Measurements from ENCODE around the gene ZNF415. TPM values are rescaled to one million over a fixed set of nuclear protein-coding genes. Genes with fewer than 3 reads are reported as not detected.
A peak's percentile ranks its signal among the peaks of the same experiment; 100 is the strongest.

The ZNF415 gene
- total RNA-seq, 4 donors from 2014 or later: 2.0 to 8.3 (median 5.2) TPM

GRCh38 chr19:53161123-53161522, 28.4 kb upstream of the ZNF415 start:
- Histone ChIP-seq H3K27me3 (no peaks in the 10 kb centered on the region), H3K4me3 (no peak overlapping the region), H3K4me1 (peaks cover 23% of the 10 kb centered on the region), H3K27ac (no peak overlapping the region), H3K36me3 (peaks cover 14% of the 10 kb centered on the region), H3K9me3 (peaks cover 31% of the 10 kb centered on the region)
- 74% methylated on average over 3 of the region's 3 CpGs for WGBS
- DNase-seq (ENCODE audit: low spot score in 2 of 2): no peak
- TF ChIP-seq EP300 (IDR thresholded peaks at IDR 0.05) (no peak), POLR2AphosphoS5 (IDR thresholded peaks at IDR 0.05) (no peak), POLR2A (IDR thresholded peaks at IDR 0.05) (no peak), CTCF (IDR thresholded peaks at IDR 0.05) (no peak)

- peaks cover 23% of the 10 kb centered on the region for H3K4me1 ChIP-seq
- DNase-seq (ENCODE audit: low spot score in 2 of 2): no peak
- H3K9me3 ChIP-seq: peaks cover 33% of the 10 kb centered on the region
- WGBS: 90% methylated on average over 3 of the region's 3 CpGs
- TF ChIP-seq POLR2AphosphoS5 (IDR thresholded peaks at IDR 0.05): no peak
- no peak for TF ChIP-seq POLR2A (IDR thresholded peaks at IDR 0.05)
- no peak for TF ChIP-seq CTCF (IDR thresholded peaks at IDR 0.05)
- no peak for TF ChIP-seq EP300 (IDR thresholded peaks at IDR 0.05)
- no peaks in the 10 kb centered on the region for H3K27me3 ChIP-seq
- no peak overlapping the region for H3K4me3 ChIP-seq
- no peak overlapping the region for H3K27ac ChIP-seq
- peaks cover 9% of the 10 kb centered on the region for H3K36me3 ChIP-seq
Measured at GRCh38 chr19:53160350-53160749, 27.6 kb upstream of the ZNF415 start.

GRCh38 chr19:53158119-53158656, 25.5 kb upstream of the ZNF415 start:
- peak; percentile 64 to 78 for DNase-seq (ENCODE audit: low spot score in 2 of 2)
- WGBS: 0% methylated on average over 35 of the region's 41 CpGs
- Histone ChIP-seq H3K36me3 (peaks cover 20% of the 10 kb centered on the region), H3K4me3 (peak overlapping the region; percentile 62), H3K9me3 (peaks cover 30% of the 10 kb centered on the region), H3K4me1 (peaks cover 23% of the 10 kb centered on the region), H3K27ac (peak overlapping the region; percentile 57), H3K27me3 (no peaks in the 10 kb centered on the region)
- TF ChIP-seq CTCF (IDR thresholded peaks at IDR 0.05): no peak
- TF ChIP-seq POLR2A (IDR thresholded peaks at IDR 0.05): no peak
- TF ChIP-seq POLR2AphosphoS5 (IDR thresholded peaks at IDR 0.05): no peak
- no peak for TF ChIP-seq EP300 (IDR thresholded peaks at IDR 0.05)

GRCh38 chr19:53157626-53158025, 24.9 kb upstream of the ZNF415 start:
- Histone ChIP-seq H3K27me3 (no peaks in the 10 kb centered on the region), H3K27ac (peak overlapping the region; percentile 57), H3K36me3 (peaks cover 25% of the 10 kb centered on the region), H3K4me1 (peaks cover 23% of the 10 kb centered on the region), H3K9me3 (peaks cover 24% of the 10 kb centered on the region), H3K4me3 (peak overlapping the region; percentile 62)
- no peak for DNase-seq (ENCODE audit: low spot score in 2 of 2)
- TF ChIP-seq POLR2AphosphoS5 (IDR thresholded peaks at IDR 0.05): no peak
- TF ChIP-seq POLR2A (IDR thresholded peaks at IDR 0.05): no peak
- no peak for TF ChIP-seq CTCF (IDR thresholded peaks at IDR 0.05)
- TF ChIP-seq EP300 (IDR thresholded peaks at IDR 0.05): no peak
- WGBS: 25% methylated on average over 7 of the region's 7 CpGs

GRCh38 chr19:53156850-53157249, 24.1 kb upstream of the ZNF415 start:
- H3K27ac ChIP-seq: no peak overlapping the region
- H3K9me3 ChIP-seq: peaks cover 24% of the 10 kb centered on the region
- peak overlapping the region; percentile 62 for H3K4me3 ChIP-seq
- H3K36me3 ChIP-seq: peaks cover 33% of the 10 kb centered on the region
- no peak for DNase-seq (ENCODE audit: low spot score in 2 of 2)
- H3K4me1 ChIP-seq: peaks cover 23% of the 10 kb centered on the region
- TF ChIP-seq POLR2A (IDR thresholded peaks at IDR 0.05) (no peak), EP300 (IDR thresholded peaks at IDR 0.05) (no peak)
- WGBS: 80% methylated on average over 9 of the region's 9 CpGs
- no peaks in the 10 kb centered on the region for H3K27me3 ChIP-seq

- H3K4me3 ChIP-seq: no peak overlapping the region
- H3K27ac ChIP-seq: no peak overlapping the region
- no peaks in the 10 kb centered on the region for H3K4me1 ChIP-seq
- no peak for DNase-seq (ENCODE audit: low spot score in 2 of 2)
- TF ChIP-seq EP300 (IDR thresholded peaks at IDR 0.05): no peak
- no peak for TF ChIP-seq POLR2A (IDR thresholded peaks at IDR 0.05)
- no peak for TF ChIP-seq CTCF (IDR thresholded peaks at IDR 0.05)
- no peak for TF ChIP-seq POLR2AphosphoS5 (IDR thresholded peaks at IDR 0.05)
- peaks cover 85% of the 10 kb centered on the region for H3K36me3 ChIP-seq
- no peaks in the 10 kb centered on the region for H3K27me3 ChIP-seq
- peaks cover 69% of the 10 kb centered on the region for H3K9me3 ChIP-seq
Measured at GRCh38 chr19:53147645-53148044, 14.9 kb upstream of the ZNF415 start.
